GM21723 (cell line): ENCODE data around the gene MYLK.
"Not testable (repeated sequence)": the region's sequence is repeated elsewhere in the genome, so short reads cannot be mapped to it uniquely, and the experiment has no call there.

Experiments
- ATAC-seq: cut with Tn5 transposase; IDR thresholded peaks from one replicate; pipeline ENCODE4 v1.9.1; 2021; ENCODE audit warnings: mild to moderate bottlenecking, moderate library complexity; ENCODE audit not compliant: unreplicated experiment

Gene MYLK

DNA sequence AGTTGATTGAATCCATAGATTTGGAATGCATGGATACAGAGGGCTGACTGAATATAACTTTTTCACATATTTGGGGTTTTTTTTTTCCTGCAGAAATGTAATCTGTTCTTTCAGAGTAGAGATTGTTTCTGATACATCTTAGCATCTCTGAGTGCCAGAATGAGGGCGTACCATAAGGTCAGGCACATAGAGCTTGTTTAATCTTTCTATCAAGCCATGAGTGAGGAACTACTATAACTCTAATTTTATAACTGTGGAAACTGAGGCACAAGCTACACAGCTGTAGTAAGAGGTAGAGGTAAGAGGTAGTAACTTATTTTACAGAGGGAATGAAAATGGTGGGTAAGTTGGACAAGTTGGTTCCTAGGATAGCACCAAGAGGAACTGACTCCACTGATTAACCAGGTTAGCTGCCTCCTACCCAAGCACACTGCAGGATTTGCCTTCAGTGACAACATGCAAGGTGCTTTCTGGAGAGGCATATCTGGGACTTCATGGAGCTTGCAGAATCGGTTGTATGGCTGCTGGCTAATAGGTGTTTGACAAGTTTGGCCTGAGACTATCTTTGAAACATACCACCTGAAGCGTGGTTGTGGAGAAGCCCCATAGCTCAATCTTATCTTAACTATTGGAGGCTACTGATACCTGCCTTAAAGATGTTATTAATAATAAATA is 275.7 kb downstream of the MYLK start:
- ATAC-seq, result no peak

DNA sequence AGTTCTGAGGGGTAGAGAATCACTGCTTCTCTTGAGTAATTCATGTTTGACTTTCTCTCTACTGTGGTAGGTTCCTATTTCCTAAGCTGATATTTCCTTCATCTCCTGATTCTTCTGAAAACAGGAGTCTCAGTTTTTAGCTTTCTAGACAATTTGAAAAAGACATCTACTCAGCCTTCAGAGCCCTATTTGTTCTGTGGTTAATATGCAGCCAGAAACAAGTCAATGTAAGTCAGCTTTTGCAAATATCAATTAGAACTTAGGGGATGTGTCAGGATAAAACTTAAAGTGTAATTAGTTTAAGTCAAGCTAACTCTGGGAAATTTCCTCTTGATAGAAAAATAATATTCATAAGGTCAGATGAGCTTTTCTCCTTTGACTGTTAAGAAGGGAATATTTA is 277.6 kb downstream of the MYLK start:
- ATAC-seq, result no peak

DNA sequence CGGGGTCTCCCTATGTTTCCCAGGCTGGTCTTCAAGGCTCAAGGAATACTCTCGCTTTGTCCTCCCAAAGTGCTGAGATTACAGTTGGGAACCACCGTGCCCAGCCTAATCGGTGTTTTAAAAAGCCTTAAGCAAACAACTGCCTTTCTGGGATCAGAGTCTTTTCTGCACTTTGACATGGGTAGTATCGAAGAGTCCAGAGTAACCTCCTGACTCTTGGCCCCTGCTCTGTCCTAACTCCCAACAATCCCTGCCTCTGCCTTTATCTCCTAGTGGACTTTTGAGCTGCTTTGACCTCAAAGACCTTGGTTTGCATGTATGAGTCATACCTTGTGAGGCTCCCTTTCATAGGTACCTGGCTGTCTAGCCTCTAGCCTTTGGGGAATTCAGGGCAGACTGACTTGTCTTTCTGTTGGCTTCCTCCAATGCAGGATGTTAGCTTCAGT is 278.3 kb downstream of the MYLK start:
- ATAC-seq, result peak; percentile 62

GRCh38 chr3:123603153-123603552 is 281.0 kb downstream of the MYLK start:
- not testable (repeated sequence) for ATAC-seq

GRCh38 chr3:123602325-123602724 is 281.8 kb downstream of the MYLK start:
- ATAC-seq, result no peak

- not testable (repeated sequence) for ATAC-seq
Measured at GRCh38 chr3:123600863-123601262, 283.3 kb downstream of the MYLK start.

GRCh38 chr3:123597561-123597960 is 286.6 kb downstream of the MYLK start:
- no peak for ATAC-seq

DNA sequence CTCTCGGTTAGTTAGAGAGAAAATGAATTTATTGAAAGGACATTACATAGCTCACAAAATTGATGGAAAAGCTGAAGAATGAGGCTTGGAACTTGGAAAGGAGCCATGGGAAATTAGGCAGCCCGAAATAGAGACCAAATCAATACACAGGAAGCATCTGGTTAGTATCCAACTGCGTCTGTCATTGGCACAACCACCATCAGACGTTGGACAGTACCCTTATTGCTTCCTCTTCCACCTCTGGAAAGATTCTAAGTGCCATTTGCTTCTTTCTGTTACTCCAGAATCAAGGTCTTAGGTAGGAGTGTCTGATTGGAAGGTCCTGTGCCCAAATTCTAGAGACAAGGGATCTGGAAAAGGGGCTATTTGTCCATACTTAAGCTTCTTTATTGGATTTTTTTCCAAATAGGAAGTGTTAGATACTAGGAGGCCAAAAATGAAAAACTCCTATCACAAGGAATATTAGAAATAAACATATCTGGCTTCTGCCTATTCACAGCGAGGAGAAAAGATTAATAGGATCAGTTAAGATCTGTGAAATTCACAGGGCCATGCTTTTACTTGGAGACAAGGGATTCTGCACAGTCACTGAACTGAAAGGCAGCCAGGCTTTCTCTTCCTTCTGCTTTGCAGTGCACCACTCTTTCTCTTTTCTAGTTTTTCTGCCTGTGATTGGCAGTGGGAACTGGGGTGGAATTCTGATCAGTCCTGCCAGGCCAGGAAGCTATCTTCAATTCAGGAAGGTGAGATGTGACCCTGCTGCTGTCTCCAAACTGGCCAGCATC is 288.5 kb downstream of the MYLK start:
- no peak for ATAC-seq

DNA sequence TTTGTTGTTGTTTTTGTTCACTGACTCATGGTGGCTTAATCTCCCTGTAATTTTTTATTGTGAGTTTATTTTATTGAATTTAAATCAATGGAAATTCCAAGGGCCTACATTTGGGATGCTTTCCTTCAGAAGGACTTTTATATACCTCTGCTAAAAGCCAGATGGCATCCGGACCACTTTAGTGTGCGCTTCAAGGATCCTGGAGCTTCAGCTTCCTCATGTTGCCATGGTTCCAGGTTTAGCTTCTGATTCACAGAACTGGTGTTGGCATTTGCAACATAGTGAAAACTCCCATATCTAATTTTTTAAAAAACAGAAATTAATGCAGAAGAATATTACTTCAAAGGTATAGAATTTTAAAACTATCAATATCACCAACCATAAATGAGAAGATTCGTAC is 290.8 kb downstream of the MYLK start:
- ATAC-seq, result no peak

GRCh38 chr3:123590685-123591450 is 293.3 kb downstream of the MYLK start:
- ATAC-seq, result no peak

GRCh38 chr3:123587401-123587800 is 296.7 kb downstream of the MYLK start:
- ATAC-seq, result no peak

GRCh38 chr3:123586968-123587367 is 297.2 kb downstream of the MYLK start:
- no peak for ATAC-seq

- ATAC-seq, result no peak
Measured at GRCh38 chr3:123586131-123586530, 298.0 kb downstream of the MYLK start.

DNA sequence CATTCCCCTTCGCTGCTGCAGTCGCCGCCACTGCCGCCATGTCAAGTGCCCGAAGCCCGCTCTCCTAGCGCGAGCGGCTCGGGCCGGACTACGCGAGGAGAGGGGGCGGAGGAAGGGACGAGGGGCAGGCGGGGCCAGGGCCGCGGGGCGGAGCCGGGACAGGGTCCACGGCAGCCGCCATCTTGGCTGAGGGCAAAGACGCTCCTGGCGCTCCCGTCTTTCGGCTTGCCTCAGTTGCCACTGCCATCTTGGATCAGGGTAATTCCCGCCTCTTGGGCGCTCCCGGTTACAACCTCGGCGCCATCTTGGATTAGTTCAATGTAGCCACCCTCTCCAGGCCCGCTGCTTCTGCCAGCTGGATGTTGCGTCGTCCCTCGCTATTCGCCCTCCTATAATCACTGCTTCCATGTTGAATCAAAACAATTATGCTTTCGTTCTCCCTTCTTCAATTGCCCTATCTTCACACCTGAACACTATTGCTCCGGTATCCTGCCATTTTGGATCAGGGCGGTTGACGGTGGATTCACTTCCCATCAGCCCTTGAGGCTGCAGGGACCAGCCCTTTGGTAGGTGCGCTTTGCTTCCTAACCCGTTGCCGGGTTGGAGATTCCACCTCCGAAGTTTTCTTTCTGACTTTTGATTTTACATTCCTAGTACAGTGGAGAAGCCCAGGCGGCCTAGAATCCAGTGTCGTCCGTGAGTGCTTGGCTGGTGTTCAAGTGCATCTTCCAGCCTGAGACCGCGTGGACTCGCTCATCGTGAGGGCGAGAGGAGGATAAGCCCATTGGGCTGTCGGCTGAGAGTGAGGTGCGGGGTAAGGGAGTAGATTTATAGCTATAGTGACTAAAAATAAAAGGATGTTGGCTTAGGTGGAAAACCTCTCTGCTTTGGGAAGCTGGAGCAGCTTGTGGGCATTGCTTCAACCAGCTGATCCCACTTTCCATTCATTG is 298.9 kb downstream of the MYLK start, which contains the start of gene HACD2:
HACD2 (minus strand) TSS at position 66 of the 950 bp plus-strand sequence; CDS start at position 40, 26 bp downstream.
- peak; percentile 89 for ATAC-seq

DNA sequence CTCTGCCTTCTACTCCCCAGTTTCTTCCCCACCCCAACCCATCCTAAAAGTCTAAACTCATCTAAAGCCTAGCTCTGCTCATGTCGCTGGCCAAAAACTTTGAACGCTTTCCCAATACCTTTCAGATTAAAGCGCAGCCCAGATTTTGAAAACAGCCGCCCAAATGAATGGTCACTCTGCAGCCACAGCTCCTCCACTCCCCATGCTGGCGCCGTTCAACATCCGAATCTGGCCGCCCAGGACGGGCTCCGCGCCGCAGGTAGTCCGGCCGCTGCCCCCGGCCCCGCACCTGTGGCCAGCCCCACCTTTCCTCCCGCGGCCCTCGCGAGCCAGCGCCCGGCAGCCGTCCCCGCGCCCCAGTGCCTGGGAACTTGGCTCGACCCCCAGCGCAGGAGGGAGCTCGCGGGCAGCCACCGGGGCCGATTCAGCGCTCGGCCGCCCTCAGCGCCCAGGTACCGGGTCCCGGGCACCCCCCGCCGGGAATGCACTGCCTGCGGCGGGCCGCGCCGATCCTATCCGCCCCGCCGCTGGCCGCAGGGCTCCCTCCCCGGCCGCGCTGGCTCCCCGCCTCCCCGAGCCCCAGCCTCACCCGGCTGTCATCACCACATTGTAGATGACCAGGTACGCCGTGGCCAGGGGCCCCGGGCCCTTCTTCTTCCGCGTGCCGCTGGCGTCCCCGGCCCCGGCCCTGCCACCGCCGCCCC is 299.7 kb downstream of the MYLK start:
- peak; percentile 42 for ATAC-seq

GRCh38 chr3:123583561-123583960 is 300.6 kb downstream of the MYLK start:
- ATAC-seq, result no peak

- no peak for ATAC-seq
Measured at GRCh38 chr3:123582315-123582714, 301.8 kb downstream of the MYLK start.

DNA sequence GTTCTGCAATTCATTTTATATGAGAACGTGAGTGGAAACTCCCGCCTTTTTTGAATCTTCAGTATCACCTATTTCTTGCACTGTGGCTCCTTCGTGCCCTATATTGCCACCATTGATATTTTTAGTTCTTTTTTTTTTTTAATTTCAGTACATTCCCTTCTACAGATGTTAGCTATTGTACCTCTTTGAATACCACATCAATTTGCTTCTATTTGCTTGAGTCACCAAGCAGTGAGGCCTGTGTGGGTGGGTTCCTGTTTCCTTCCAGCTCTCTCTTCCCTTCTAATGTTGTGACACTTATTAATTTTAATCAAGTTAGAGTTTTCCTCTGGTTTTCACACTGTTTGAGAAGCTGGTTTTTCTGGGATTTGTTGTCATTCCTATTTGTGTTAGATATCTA is 308.0 kb downstream of the MYLK start:
- no peak for ATAC-seq

GRCh38 chr3:123571973-123572365 is 312.2 kb downstream of the MYLK start:
- no peak for ATAC-seq
